ENCODE results near the gene ITK.

Gene ITK

DNA sequence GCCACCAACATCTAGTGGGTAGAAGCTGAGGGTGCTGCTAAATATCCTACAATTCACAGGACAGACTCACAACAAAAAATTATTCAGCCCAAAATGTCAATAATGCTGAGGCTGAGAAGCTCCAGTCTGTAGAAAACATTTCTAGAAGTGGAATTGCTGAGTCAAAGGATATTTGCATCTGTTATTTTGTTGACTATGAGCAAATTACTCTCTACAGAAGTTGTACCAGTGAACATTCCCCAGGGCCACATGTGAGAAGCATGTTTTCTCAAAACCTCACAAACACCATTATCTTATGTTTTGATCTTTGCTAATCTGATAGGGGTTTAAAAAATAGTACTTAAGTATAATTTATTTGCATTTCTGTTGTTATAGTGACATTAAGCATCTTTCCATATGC, 15.4 kb downstream of the ITK start:
- H4K12ac ChIP-seq (ENCODE audit: low read depth, low read length) = no peak overlapping the region
- no peak for DNase-seq
- no peak overlapping the region for H3K18ac ChIP-seq (ENCODE audit: low read length)
- H3K9ac ChIP-seq (ENCODE audit: low read length) = no peak overlapping the region
- no peak overlapping the region for H3K14ac ChIP-seq (ENCODE audit: low read length)
- H4K91ac ChIP-seq (ENCODE audit: low read depth, low read length) = no peak overlapping the region
- H2BK5ac ChIP-seq (ENCODE audit: low read depth, low read length, poor library complexity) = no peak overlapping the region
- no peak overlapping the region for H3K4me2 ChIP-seq (ENCODE audit: low read length)
- H3K27ac ChIP-seq (ENCODE audit: low read depth, low read length) = no peak overlapping the region
- H3K79me2 ChIP-seq (ENCODE audit: control insufficient read depth, insufficient read depth, low read length, poor library complexity) = no peaks in the 10 kb centered on the region
- H3K4me3 ChIP-seq (ENCODE audit: low read depth, low read length) = no peak overlapping the region
- H3K79me1 ChIP-seq (ENCODE audit: low read length) = no peaks in the 10 kb centered on the region
- no peak overlapping the region for H2BK12ac ChIP-seq (ENCODE audit: low read length)
- H3K36me3 ChIP-seq (ENCODE audit: control insufficient read depth in 1 of 2, insufficient read depth in 2 of 2, low read length in 2 of 2) = no peaks in the 10 kb centered on the region
- H2AFZ ChIP-seq (ENCODE audit: insufficient read depth, low read length, poor library complexity) = no peak overlapping the region
- no peak overlapping the region for H3K4ac ChIP-seq (ENCODE audit: low read depth, low read length)
- no peak overlapping the region for H2AK5ac ChIP-seq (ENCODE audit: low read length)
- no peak overlapping the region for H4K8ac ChIP-seq (ENCODE audit: low read depth, low read length)
- no peaks in the 10 kb centered on the region for H3K9me3 ChIP-seq (ENCODE audit: insufficient read depth, low read depth, low read length)
- H2BK120ac ChIP-seq (ENCODE audit: insufficient read depth, low read length, poor library complexity) = no peak overlapping the region
- no peaks in the 10 kb centered on the region for H3K27me3 ChIP-seq (ENCODE audit: insufficient read depth, low read length)
- no peak overlapping the region for H3K23ac ChIP-seq (ENCODE audit: low read length)
- H3K4me1 ChIP-seq (ENCODE audit: control insufficient read depth in 1 of 2, insufficient read depth in 2 of 2, low read length in 2 of 2) = no peaks in the 10 kb centered on the region

- Histone ChIP-seq H3K36me3 (ENCODE audit: control insufficient read depth in 1 of 2, insufficient read depth in 2 of 2, low read length in 2 of 2) (no peaks in the 10 kb centered on the region), H3K79me2 (ENCODE audit: control insufficient read depth, insufficient read depth, low read length, poor library complexity) (no peaks in the 10 kb centered on the region), H2BK12ac (ENCODE audit: low read length) (no peak overlapping the region), H2AFZ (ENCODE audit: insufficient read depth, low read length, poor library complexity) (no peak overlapping the region), H3K4me1 (ENCODE audit: control insufficient read depth in 1 of 2, insufficient read depth in 2 of 2, low read length in 2 of 2) (no peaks in the 10 kb centered on the region), H3K9me3 (ENCODE audit: insufficient read depth, low read depth, low read length) (no peaks in the 10 kb centered on the region), H3K9ac (ENCODE audit: low read length) (no peak overlapping the region), H4K12ac (ENCODE audit: low read depth, low read length) (no peak overlapping the region), H3K27ac (ENCODE audit: low read depth, low read length) (no peak overlapping the region), H3K4ac (ENCODE audit: low read depth, low read length) (no peak overlapping the region), H3K23ac (ENCODE audit: low read length) (no peak overlapping the region), H3K4me2 (ENCODE audit: low read length) (no peak overlapping the region), H3K79me1 (ENCODE audit: low read length) (no peaks in the 10 kb centered on the region), H2BK120ac (ENCODE audit: insufficient read depth, low read length, poor library complexity) (no peak overlapping the region), H3K4me3 (ENCODE audit: low read depth, low read length) (no peak overlapping the region), H4K8ac (ENCODE audit: low read depth, low read length) (no peak overlapping the region), H3K18ac (ENCODE audit: low read length) (no peak overlapping the region), H4K91ac (ENCODE audit: low read depth, low read length) (no peak overlapping the region), H3K14ac (ENCODE audit: low read length) (no peak overlapping the region), H2BK5ac (ENCODE audit: low read depth, low read length, poor library complexity) (no peak overlapping the region), H3K27me3 (ENCODE audit: insufficient read depth, low read length) (no peaks in the 10 kb centered on the region), H2AK5ac (ENCODE audit: low read length) (no peak overlapping the region)
- no peak for DNase-seq
- WGBS (ENCODE audit: extremely low coverage, insufficient coverage, insufficient read length) = no CpG with 5 or more reads among the region's 3 CpGs
Observed at GRCh38 chr5:157197086-157197485, 16.4 kb downstream of the ITK start.

GRCh38 chr5:157198277-157198986, 17.8 kb downstream of the ITK start:
- no peak overlapping the region for H3K9ac ChIP-seq (ENCODE audit: low read length)
- no peak for DNase-seq
- H3K4ac ChIP-seq (ENCODE audit: low read depth, low read length) = no peak overlapping the region
- H3K27ac ChIP-seq (ENCODE audit: low read depth, low read length) = no peak overlapping the region
- no peaks in the 10 kb centered on the region for H3K4me1 ChIP-seq (ENCODE audit: control insufficient read depth in 1 of 2, insufficient read depth in 2 of 2, low read length in 2 of 2)
- H3K18ac ChIP-seq (ENCODE audit: low read length) = no peak overlapping the region
- no peaks in the 10 kb centered on the region for H3K9me3 ChIP-seq (ENCODE audit: insufficient read depth, low read depth, low read length)
- H2BK12ac ChIP-seq (ENCODE audit: low read length) = no peak overlapping the region
- WGBS (ENCODE audit: extremely low coverage, insufficient coverage, insufficient read length) = no CpG with 5 or more reads among the region's 5 CpGs
- no peak overlapping the region for H2BK5ac ChIP-seq (ENCODE audit: low read depth, low read length, poor library complexity)
- no peaks in the 10 kb centered on the region for H3K79me1 ChIP-seq (ENCODE audit: low read length)
- H3K23ac ChIP-seq (ENCODE audit: low read length) = no peak overlapping the region
- H2BK120ac ChIP-seq (ENCODE audit: insufficient read depth, low read length, poor library complexity) = no peak overlapping the region
- H4K91ac ChIP-seq (ENCODE audit: low read depth, low read length) = no peak overlapping the region
- no peaks in the 10 kb centered on the region for H3K27me3 ChIP-seq (ENCODE audit: insufficient read depth, low read length)
- H2AFZ ChIP-seq (ENCODE audit: insufficient read depth, low read length, poor library complexity) = no peak overlapping the region
- no peak overlapping the region for H2AK5ac ChIP-seq (ENCODE audit: low read length)
- H3K79me2 ChIP-seq (ENCODE audit: control insufficient read depth, insufficient read depth, low read length, poor library complexity) = no peaks in the 10 kb centered on the region
- H3K4me3 ChIP-seq (ENCODE audit: low read depth, low read length) = no peak overlapping the region
- no peaks in the 10 kb centered on the region for H3K36me3 ChIP-seq (ENCODE audit: control insufficient read depth in 1 of 2, insufficient read depth in 2 of 2, low read length in 2 of 2)
- H3K4me2 ChIP-seq (ENCODE audit: low read length) = no peak overlapping the region
- H4K8ac ChIP-seq (ENCODE audit: low read depth, low read length) = no peak overlapping the region
- no peak overlapping the region for H4K12ac ChIP-seq (ENCODE audit: low read depth, low read length)
- no peak overlapping the region for H3K14ac ChIP-seq (ENCODE audit: low read length)

DNA sequence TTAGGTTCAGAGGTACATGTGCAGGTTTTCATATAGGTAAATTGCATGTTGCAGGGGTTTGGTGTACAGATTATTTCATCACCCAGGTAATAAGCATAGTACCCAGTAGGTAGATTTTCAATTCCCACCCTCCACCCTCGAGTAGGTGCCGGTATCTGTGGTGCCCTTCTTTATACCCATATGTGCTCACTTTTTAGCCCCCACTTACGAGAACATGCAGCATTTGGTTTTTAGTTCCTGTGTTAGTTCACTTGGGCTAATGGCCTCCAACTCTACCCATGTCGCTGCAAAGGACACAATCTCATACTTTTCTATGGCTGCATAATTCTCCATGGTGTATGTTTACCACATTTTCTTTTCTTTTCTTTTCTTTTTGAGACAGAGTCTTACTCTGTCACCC, 21.2 kb downstream of the ITK start:
- Histone ChIP-seq H2BK120ac (ENCODE audit: insufficient read depth, low read length, poor library complexity) (no peak overlapping the region), H3K18ac (ENCODE audit: low read length) (no peak overlapping the region), H3K4me3 (ENCODE audit: low read depth, low read length) (no peak overlapping the region), H3K14ac (ENCODE audit: low read length) (no peak overlapping the region), H3K4me2 (ENCODE audit: low read length) (no peak overlapping the region), H3K9me3 (ENCODE audit: insufficient read depth, low read depth, low read length) (no peaks in the 10 kb centered on the region), H2BK5ac (ENCODE audit: low read depth, low read length, poor library complexity) (no peak overlapping the region), H3K27me3 (ENCODE audit: insufficient read depth, low read length) (no peaks in the 10 kb centered on the region), H3K4ac (ENCODE audit: low read depth, low read length) (no peak overlapping the region), H3K23ac (ENCODE audit: low read length) (no peak overlapping the region), H2AFZ (ENCODE audit: insufficient read depth, low read length, poor library complexity) (no peak overlapping the region), H4K12ac (ENCODE audit: low read depth, low read length) (no peak overlapping the region), H2BK12ac (ENCODE audit: low read length) (no peak overlapping the region), H3K9ac (ENCODE audit: low read length) (no peak overlapping the region), H3K36me3 (ENCODE audit: control insufficient read depth in 1 of 2, insufficient read depth in 2 of 2, low read length in 2 of 2) (no peaks in the 10 kb centered on the region), H3K27ac (ENCODE audit: low read depth, low read length) (no peak overlapping the region), H4K8ac (ENCODE audit: low read depth, low read length) (no peak overlapping the region), H2AK5ac (ENCODE audit: low read length) (no peak overlapping the region), H4K91ac (ENCODE audit: low read depth, low read length) (no peak overlapping the region), H3K4me1 (ENCODE audit: control insufficient read depth in 1 of 2, insufficient read depth in 2 of 2, low read length in 2 of 2) (no peaks in the 10 kb centered on the region), H3K79me1 (ENCODE audit: low read length) (no peaks in the 10 kb centered on the region), H3K79me2 (ENCODE audit: control insufficient read depth, insufficient read depth, low read length, poor library complexity) (no peaks in the 10 kb centered on the region)
- WGBS (ENCODE audit: extremely low coverage, insufficient coverage, insufficient read length) = no CpG with 5 or more reads among the region's 4 CpGs
- DNase-seq = no peak

All from trophoblast cell (in vitro differentiated cells and primary cell).